IMR-90 (cell line): ENCODE measurements around the gene PARP3. TPM values are rescaled to one million over a fixed set of nuclear protein-coding genes. Genes with fewer than 3 reads are reported as not detected.
A peak's percentile ranks its signal among the peaks of the same experiment; 100 is the strongest.

Experiments used
- ATAC-seq: fragments of 200-7000 bp; cut with Tn5 transposase; 2 replicates; pipeline ENCODE4 v1.9.1; 2020; ENCODE audit warnings: low read depth, mild to moderate bottlenecking, moderate library complexity
- BruUV-seq: library from RNA; stranded (reverse); fragments of 400-500 nt; replicated peaks from 2 replicates; lab custom pipeline; 2021; lab: Mats Ljungman, UMichigan
- CTCF ChIA-PET: fragments of 300-600 bp; formaldehyde crosslinking; extraction: SDS; loops from one replicate; lab custom pipeline; 2021; ENCODE audit warnings: antibody characterized with exemption; lab: Yijun Ruan, JAX
- POLR2A ChIA-PET: fragments of 300-600 bp; sonication (Branson Sonifier 250); formaldehyde crosslinking; loops from one replicate; lab custom pipeline; 2022; ENCODE audit warnings: antibody characterized with exemption; ENCODE audit not compliant: unreplicated experiment; lab: Charles Lee
- DNase-seq: peaks from one replicate; pipeline ENCODE4 v3.0.0; 2013
- H2AFZ ChIP-seq: replicated peaks from 2 replicates; pipeline ENCODE3; 2013; ENCODE audit warnings: low read length, mild to moderate bottlenecking; ENCODE audit not compliant: poor library complexity
- H2AK5ac ChIP-seq: 2 replicates; pipeline ENCODE4 v1.6.1; 2013; ENCODE audit warnings: low read depth, low read length, inconsistent platforms
- H2AK9ac ChIP-seq: replicated peaks from 2 replicates; pipeline ENCODE3; 2013; ENCODE audit warnings: mild to moderate bottlenecking, low read depth, low read length, moderate library complexity; ENCODE audit not compliant: poor library complexity
- H2BK120ac ChIP-seq: 2 replicates; pipeline ENCODE4 v1.6.1; 2013; ENCODE audit warnings: low read depth, low read length, inconsistent platforms
- H2BK15ac ChIP-seq: 3 replicates; pipeline ENCODE4 v1.6.1; 2013; ENCODE audit warnings: low read depth, low read length, inconsistent platforms
- H2BK20ac ChIP-seq: 2 replicates; pipeline ENCODE4 v1.6.1; 2013; ENCODE audit warnings: low read depth, mild to moderate bottlenecking, inconsistent platforms, low read length, moderate library complexity
- H2BK5ac ChIP-seq: 2 replicates; pipeline ENCODE4 v1.6.1; 2013; ENCODE audit warnings: mild to moderate bottlenecking, low read depth, low read length, inconsistent platforms; ENCODE audit not compliant: poor library complexity, severe bottlenecking
- H3K14ac ChIP-seq: replicated peaks from 2 replicates; pipeline ENCODE4 v1.6.1; 2013; ENCODE audit warnings: low read depth, low read length, inconsistent platforms
- H3K18ac ChIP-seq: 2 replicates; pipeline ENCODE4 v1.6.1; 2013; ENCODE audit warnings: low read depth, low read length, control low read depth
- H3K23ac ChIP-seq: 2 replicates; pipeline ENCODE4 v1.6.1; 2013; ENCODE audit warnings: low read depth, low read length, inconsistent platforms
- H3K27ac ChIP-seq: 2 replicates; pipeline ENCODE4 v1.5.1; 2013; ENCODE audit warnings: mild to moderate bottlenecking, control low read depth, low read length; ENCODE audit not compliant: insufficient read depth
- H3K27me3 ChIP-seq: 2 replicates; pipeline ENCODE4 v1.6.1; 2013; ENCODE audit warnings: low read length; ENCODE audit not compliant: control insufficient read depth, insufficient read depth
- H3K36me3 ChIP-seq: 2 replicates; pipeline ENCODE4 v1.6.1; 2013; ENCODE audit warnings: low read length, mixed read lengths; ENCODE audit not compliant: control insufficient read depth, insufficient read depth
- H3K4ac ChIP-seq: 2 replicates; pipeline ENCODE4 v1.6.1; 2013; ENCODE audit warnings: low read depth, low read length, inconsistent platforms
- H3K4me1 ChIP-seq: 2 replicates; pipeline ENCODE4 v1.6.1; 2013; ENCODE audit warnings: low read length, mixed read lengths; ENCODE audit not compliant: control insufficient read depth, insufficient read depth
- H3K4me2 ChIP-seq: 2 replicates; pipeline ENCODE4 v1.6.1; 2013; ENCODE audit warnings: low read depth, mild to moderate bottlenecking, control low read depth, low read length, moderate library complexity
- H3K4me3 ChIP-seq: 2 replicates; pipeline ENCODE4 v1.5.1; 2013; ENCODE audit warnings: low read depth, mild to moderate bottlenecking, control low read depth, low read length, moderate library complexity; ENCODE audit not compliant: insufficient read depth
- H3K56ac ChIP-seq: 2 replicates; pipeline ENCODE4 v1.6.1; 2013; ENCODE audit warnings: low read length, inconsistent platforms; ENCODE audit not compliant: insufficient read depth; ENCODE audit errors: extremely low read depth
- H3K79me1 ChIP-seq, 2 experiments: 2 replicates each; pipeline ENCODE4 v1.6.1; 2013; ENCODE audit warnings: low read length in 2 of 2, inconsistent platforms in 1 of 2, low read depth in 1 of 2
- H3K9ac ChIP-seq: 2 replicates; pipeline ENCODE4 v1.6.1; 2013; ENCODE audit warnings: low read depth, low read length, control low read depth
- H3K9me1 ChIP-seq: 2 replicates; pipeline ENCODE4 v1.6.1; 2013; ENCODE audit warnings: low read length, inconsistent platforms; ENCODE audit not compliant: insufficient read depth
- H3K9me3 ChIP-seq: 2 replicates; pipeline ENCODE4 v1.6.1; 2013; ENCODE audit warnings: low read length; ENCODE audit not compliant: control insufficient read depth, insufficient read depth
- H4K20me1 ChIP-seq: 2 replicates; pipeline ENCODE4 v1.6.1; 2013; ENCODE audit warnings: low read length, inconsistent platforms; ENCODE audit not compliant: insufficient read depth
- H4K5ac ChIP-seq: 2 replicates; pipeline ENCODE4 v1.6.1; 2013; ENCODE audit warnings: mild to moderate bottlenecking, low read depth, low read length, control low read depth
- H4K8ac ChIP-seq, 2 experiments: 2 replicates each; pipeline ENCODE4 v1.6.1; 2013; ENCODE audit warnings: low read depth in 2 of 2, low read length in 2 of 2, control low read depth in 1 of 2, inconsistent platforms in 1 of 2
- H4K91ac ChIP-seq: 2 replicates; pipeline ENCODE4 v1.6.1; 2013; ENCODE audit warnings: low read depth, low read length, inconsistent platforms; ENCODE audit not compliant: insufficient read depth
- BHLHE40 ChIP-seq: fragments of 150-350 bp; IDR thresholded peaks from 2 replicates; pipeline ENCODE4 v1.6.1; 2016; ENCODE audit warnings: mild to moderate bottlenecking, low read depth, low read length
- WGBS, 2 experiments: methylation state at CpG; one replicate each; pipeline versions ENCODE4 v1.1.5 to v1.1.7; 2013; ENCODE audit warnings: missing lambda C conversion rate in 2 of 2; ENCODE audit not compliant: insufficient read length in 1 of 2; ENCODE audit errors: extremely low coverage in 2 of 2; 5-methylcytosine and 5-hydroxymethylcytosine counted together
- dilution Hi-C: fragments of 300-500 bp; cut with HindIII; formaldehyde crosslinking; loops from one replicate; pipeline ENCODE4 v1.14.3; 2018; ENCODE audit warnings: low sequenced_read_pairs; ENCODE audit not compliant: unreplicated experiment
- in situ Hi-C: fragments of 300-500 bp; cut with MboI; formaldehyde crosslinking; loops from 3 replicates; pipeline ENCODE4 v1.14.3; 2019; ENCODE audit warnings: low sequenced_read_pairs, inconsistent platforms, mixed read lengths
- intact Hi-C: fragments of 100-400 bp; cut with micrococcal nuclease; formaldehyde crosslinking; loops from 2 replicates; pipeline ENCODE4 v1.10.0; 2022
- polyA plus RNA-seq, 3 experiments: library from polyadenylated mRNA; depleted of rRNA; stranded (reverse); fragments of >200 nt; gene quantifications; 2 replicates each; pipeline ENCODE4 v1.2.3, GENCODE V29; 2012; ENCODE audit warnings: low replicate concordance in 1 of 3
- total RNA-seq: library from RNA; depleted of rRNA; stranded (reverse); fragments of >200 nt; gene quantifications from 2 replicates; pipeline ENCODE4 v1.2.3, GENCODE V29; 2012

The PARP3 gene
- total and polyA plus RNA-seq, 2 of the 4 experiments (the other 2 are of a cell fraction) = 16.3 to 22.0 TPM

GRCh38 chr3:51974277-51974962 lies 32.3 kb downstream of the PARP3 start:
- Histone ChIP-seq H4K5ac (peak overlapping the region; percentile 95), H2BK20ac (peak overlapping the region; percentile 72; the same call in 1 of the 2 replicates), H3K36me3 (no peaks in the 10 kb centered on the region; the same call in 1 of the 2 replicates), H2BK120ac (peak overlapping the region; percentile 68), H3K4me2 (peak overlapping the region; percentile 93), H2AK9ac (peak overlapping the region; percentile 71), H3K27ac (peak overlapping the region; percentile 43), H2AFZ (peak overlapping the region; percentile 97), H2AK5ac (peak overlapping the region; percentile 95), H3K9ac (peak overlapping the region; percentile 61), H3K4me1 (peaks cover 13% of the 10 kb centered on the region), H3K9me1 (peaks cover 12% of the 10 kb centered on the region), H3K27me3 (no peaks in the 10 kb centered on the region), H3K4ac (peak overlapping the region; percentile 95), H3K14ac (peak overlapping the region; percentile 92), H3K56ac (peak overlapping the region; percentile 68; the same call in 1 of the 2 replicates), H3K9me3 (no peaks in the 10 kb centered on the region), H2BK5ac (peak overlapping the region; percentile 70), H2BK15ac (peak overlapping the region; percentile 84), H4K91ac (peak overlapping the region; percentile 91), H4K8ac (peak overlapping the region; percentile 90 to 98), H3K18ac (peak overlapping the region; percentile 50), H3K23ac (peak overlapping the region; percentile 95), H3K4me3 (peak overlapping the region; percentile 44), H4K20me1 (peaks cover 4% of the 10 kb centered on the region; the same call in 1 of the 2 replicates), H3K79me1 (peaks cover 10 to 37% of the 10 kb centered on the region in 2 experiments; a peak in 3 of 4 replicates)
- BruUV-seq = no TSS peak
- CTCF ChIA-PET = interaction anchor here (0.5 to 1.3 kb wide), 7 partner anchors 8 to 37 kb away, joined by 3 to 10 read pairs (median 4); partner anchors contain the start of gene ACY1
- in situ Hi-C loops = loop anchor here (25.0 kb wide), 1 partner anchor 1637 kb away; the partner anchor contains the start of genes RASSF1, TUSC2 and ZMYND10
- intact Hi-C loops = loop anchor here (1.0 kb wide), 1 partner anchor 32 kb away; the partner anchor contains the start of gene PARP3
- POLR2A ChIA-PET = no interaction called here
- DNase-seq (no peak), ATAC-seq (peak; percentile 1)
- 34% methylated on average over 16 of the region's 30 CpGs; no CpG with 5 or more reads in 1 of the 2 experiments for WGBS, 2 experiments
- dilution Hi-C loops = no loop called here
- TF ChIP-seq BHLHE40 = no peak
